HG03175 (cell line): ENCODE measurements around the gene WHRN.

ENCODE experiments used
- ATAC-seq: cut with Tn5 transposase; IDR thresholded peaks from one replicate; pipeline ENCODE4 v1.9.1; 2021; ENCODE audit warnings: mild to moderate bottlenecking, moderate library complexity; ENCODE audit not compliant: unreplicated experiment

WHRN gene

GRCh38 chr9:114450833-114451706 is 54.2 kb downstream of the WHRN start:
- peak; percentile 43 for ATAC-seq

DNA sequence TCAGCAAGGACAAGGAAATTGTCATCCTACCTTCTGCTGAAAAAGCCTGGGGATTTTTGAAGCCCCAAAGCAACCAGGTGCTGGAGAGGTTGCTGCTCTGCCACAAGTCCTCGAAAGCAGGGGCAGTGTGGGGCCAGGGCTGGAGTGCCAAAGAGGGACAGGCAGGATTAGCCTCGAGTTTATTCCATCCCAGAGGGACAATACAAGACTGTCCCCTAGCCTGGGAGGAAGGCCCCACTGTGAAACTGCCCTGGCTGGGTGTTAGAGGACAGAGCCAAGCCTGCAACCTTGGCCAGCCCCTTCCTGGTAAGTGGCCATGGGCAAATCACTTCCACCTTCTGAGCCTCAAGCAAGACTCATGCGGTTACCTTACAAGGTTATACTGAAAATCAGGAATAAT is 55.1 kb downstream of the WHRN start:
- no peak for ATAC-seq

- ATAC-seq, result no peak
Observed at GRCh38 chr9:114449236-114449635, 56.0 kb downstream of the WHRN start.

DNA sequence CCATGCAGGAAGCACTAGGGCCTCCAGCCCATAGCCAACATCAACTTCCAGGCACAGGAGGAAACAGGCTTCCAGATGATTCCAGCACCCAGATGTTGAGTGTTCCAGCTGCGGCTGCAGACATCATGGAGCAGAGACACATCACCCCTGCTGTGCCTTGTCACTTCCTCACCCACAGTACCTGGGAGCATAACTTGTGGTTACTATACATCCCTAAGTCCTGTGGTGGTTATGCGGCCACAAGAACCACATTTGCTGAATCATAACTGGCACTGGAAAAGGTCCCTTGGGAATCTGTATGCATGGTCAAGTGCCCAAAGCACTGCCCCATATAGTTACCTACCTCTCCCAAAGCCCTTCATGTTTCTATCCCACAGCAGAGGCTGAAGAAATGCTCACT is 56.6 kb downstream of the WHRN start:
- no peak for ATAC-seq

- no peak for ATAC-seq
Observed at GRCh38 chr9:114446672-114447450, 58.4 kb downstream of the WHRN start.

DNA sequence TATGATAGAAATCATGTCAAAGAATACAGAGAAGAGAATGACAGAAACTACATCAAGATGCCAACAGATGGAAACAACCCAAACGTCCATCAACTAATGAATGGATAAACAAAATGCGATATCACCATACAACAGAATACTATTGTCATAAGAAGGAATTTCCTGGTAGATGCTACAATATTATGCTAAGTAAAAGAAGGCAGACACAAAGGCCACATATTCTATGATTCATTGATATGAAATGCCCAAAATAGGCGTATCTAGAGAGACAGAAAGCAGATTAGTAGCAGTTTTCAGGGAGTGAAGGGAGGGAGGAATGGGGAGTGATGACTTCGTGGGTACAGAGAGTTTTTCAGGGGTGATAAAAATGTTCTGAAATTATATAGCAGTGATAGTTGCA is 59.2 kb downstream of the WHRN start:
- ATAC-seq, result no peak

- ATAC-seq, result no peak
Observed at GRCh38 chr9:114445616-114446015, 59.7 kb downstream of the WHRN start.

GRCh38 chr9:114442022-114442421 is 63.3 kb downstream of the WHRN start:
- no peak for ATAC-seq

DNA sequence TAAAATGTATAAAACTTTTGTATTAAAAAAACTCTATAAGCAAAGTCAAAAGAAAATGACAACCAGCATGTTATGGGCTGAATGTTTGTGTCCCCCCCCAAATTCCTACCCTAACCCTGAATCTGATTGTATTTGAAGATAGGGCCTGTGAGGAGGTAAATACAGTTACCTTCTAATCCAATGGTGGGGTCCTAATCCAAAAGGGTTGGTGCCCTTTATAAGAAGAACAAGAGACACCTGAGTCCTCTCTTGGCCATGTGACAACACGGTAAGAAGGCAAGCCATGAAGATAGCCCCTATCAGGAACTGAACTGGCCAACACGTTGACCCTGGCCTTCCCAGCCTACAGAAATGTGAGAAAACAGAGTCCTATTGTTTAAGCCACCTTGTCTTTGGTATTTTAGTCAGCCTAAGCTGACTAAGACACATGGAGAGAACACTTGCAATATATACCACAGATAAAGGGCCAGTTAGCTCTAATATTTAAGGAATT is 67.8 kb downstream of the WHRN start:
- no peak for ATAC-seq

DNA sequence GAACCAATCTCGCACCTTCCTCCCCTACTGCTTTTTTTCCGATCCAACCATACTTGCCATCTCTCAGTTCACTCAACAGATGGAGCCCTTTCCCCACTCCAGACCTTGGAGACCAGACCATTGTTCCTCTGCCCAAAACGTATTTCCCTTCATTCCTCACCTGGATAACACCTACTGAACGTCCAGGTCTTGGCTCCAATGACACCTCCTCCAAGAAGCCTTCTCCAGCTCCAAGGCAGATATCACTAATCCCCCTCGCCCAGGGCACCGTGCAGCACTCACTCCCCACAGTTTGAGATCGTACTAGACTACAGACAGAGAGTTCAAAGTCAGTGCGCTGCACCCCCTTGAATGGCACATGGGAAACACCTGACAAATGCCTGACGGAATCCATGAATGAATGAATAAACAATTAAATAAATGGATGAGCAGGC is 70.4 kb downstream of the WHRN start:
- ATAC-seq, result no peak

GRCh38 chr9:114433720-114434255 is 71.5 kb downstream of the WHRN start:
- no peak for ATAC-seq

GRCh38 chr9:114433086-114433485 is 72.2 kb downstream of the WHRN start:
- no peak for ATAC-seq

DNA sequence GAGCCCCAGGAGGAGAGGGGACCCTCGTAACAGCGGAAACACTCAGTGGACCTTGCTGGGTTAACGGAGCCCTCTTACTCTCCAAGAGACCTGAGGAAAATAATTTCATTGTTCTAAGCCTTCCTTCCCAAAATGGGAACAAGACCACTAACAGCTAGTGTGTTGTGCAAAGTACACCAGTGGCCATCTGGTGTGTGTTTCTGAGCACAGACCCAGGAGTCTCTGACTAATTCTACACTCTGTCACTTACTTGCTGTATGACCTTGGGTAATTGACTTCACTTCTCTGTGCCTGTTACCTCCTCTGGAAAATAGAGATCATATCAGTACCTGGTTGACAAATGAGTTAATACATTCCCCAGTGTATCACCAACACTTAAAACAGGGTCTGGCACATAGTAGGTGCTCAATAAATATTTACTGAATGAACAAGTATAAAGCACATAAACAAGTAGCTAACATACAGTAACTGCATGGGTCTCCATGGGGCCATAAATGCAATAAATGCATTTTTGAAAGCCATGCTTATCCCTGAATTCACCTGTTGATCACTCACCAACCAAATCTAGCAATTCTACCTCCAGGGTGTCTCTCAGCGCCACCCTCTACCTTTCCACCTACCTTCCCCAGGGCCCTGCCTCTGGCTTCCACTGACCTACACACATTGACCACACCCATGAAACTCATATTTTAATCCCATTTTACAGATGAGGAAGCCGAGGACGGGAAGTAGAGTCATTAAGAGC is 72.8 kb downstream of the WHRN start:
- ATAC-seq, result no peak

GRCh38 chr9:114431770-114432169 is 73.5 kb downstream of the WHRN start:
- ATAC-seq, result no peak

DNA sequence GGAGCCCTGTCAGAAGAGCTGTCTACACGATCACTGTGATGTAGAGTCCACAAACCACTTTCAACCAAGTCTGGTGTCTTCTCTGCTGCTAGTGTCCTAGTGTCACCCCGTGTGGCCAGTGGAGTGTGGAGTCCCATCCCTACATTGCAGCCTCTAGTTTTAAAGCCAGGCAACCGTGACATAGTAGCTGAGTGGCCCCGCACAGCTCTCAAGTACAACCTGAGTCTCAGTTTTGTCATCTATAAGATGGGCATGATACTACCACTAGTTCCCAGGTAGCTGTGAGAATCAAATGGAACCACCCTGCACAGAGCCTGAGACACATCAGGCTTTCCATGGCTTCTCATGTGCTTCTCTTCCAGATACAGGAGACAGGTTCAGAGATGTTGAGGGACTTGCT is 74.3 kb downstream of the WHRN start:
- no peak for ATAC-seq

DNA sequence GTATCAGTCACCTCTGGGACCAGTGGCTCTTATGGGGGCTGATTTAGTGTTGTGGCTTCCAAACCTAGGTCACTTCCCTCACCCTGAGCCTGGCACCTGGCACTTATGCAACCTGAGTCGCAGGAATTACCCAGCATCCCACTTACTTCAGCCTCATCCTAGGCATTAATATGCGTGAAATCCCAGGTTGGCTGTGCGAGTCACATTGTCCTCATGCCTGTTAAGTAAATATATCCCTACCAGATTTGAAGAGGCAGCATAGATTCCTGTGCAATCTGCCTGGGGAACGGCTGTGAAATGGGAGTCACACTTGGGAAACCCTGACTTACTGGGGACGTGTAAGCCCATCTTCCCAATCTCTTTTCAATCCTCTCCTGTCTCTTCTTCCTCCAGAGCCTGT is 74.8 kb downstream of the WHRN start:
- ATAC-seq, result no peak

DNA sequence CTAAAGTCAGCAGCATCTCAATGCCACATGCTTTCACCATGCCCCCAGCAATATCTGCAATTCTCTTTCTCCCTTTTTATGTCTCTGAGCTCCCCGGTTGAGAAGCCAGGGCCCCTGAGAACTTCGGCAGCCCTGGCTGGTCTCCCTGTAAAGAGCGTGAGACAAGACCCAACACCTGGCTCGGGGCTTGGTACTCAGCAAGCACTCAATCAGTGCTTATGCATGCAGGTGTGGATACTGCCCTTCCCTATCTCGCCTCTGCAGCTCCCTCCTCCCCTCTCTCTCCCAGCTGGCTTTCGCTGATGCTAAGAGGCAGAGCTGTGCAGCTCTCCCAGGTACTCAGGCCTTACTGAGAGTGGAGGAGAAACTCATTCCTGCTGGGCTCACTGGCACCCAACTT is 75.8 kb downstream of the WHRN start:
- ATAC-seq, result no peak

- ATAC-seq, result no peak
Observed at GRCh38 chr9:114428466-114428865, 76.8 kb downstream of the WHRN start.

- no peak for ATAC-seq
Observed at GRCh38 chr9:114427644-114428043, 77.6 kb downstream of the WHRN start.

DNA sequence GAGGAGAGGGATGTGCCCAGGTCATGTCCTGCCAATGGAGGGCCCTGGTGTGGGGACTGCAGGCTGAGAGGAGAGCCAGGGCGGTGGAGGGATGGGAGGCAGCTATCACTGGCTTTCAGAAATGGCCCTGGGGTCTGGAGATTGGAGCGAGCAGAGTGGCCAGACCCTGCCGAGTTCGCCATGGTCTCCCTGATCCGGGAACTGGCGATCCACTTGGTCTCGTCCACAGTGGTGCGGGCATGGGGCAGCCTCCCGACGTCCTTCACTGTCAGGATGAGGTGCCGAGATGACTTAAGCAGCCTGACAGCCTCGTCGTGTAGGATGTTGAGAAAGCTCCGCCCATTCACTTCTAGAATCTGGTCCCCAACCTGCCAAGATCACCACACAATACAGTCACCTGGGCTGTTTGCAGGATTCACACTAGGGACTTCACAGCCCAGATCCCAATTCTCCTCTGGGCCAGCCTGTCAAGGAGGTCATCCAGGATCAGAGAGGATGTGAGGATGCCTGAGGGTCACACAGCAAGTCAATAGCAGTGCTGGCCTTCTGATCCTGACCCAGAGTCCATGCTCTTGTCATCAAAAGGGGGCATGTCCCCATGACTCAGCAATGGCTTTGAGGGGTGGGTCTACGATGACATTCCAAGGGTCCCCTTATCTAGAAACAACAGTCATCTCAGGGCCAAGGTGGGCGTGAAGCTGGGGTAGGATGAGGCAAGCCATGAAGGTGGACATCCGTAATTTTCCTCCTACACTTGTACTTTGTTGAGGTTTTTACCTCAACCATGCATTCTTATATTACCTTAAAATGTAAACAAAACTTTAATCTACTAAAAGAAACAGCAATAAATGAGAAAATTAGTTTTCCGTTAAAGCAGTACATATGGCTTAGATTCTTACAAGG is 79.0 kb downstream of the WHRN start:
- ATAC-seq, result no peak
